H9 (cell line): Measurements from ENCODE around the gene SCN8A. TPM values are rescaled to one million over a fixed set of nuclear protein-coding genes. Genes with fewer than 3 reads are reported as not detected.
A peak's percentile ranks its signal among the peaks of the same experiment; 100 is the strongest.

Source experiments
- DNase-seq: peaks from one replicate; pipeline ENCODE4 v3.0.0-alpha.2; 2017
- H2AFZ ChIP-seq: one replicate; pipeline ENCODE4 v1.6.1; 2013; ENCODE audit warnings: mild to moderate bottlenecking, low read length, control low read depth, moderate library complexity
- H2AK5ac ChIP-seq: 2 replicates; pipeline ENCODE4 v1.6.1; 2013; ENCODE audit warnings: low read length, control low read depth, mixed read lengths; ENCODE audit not compliant: insufficient read length
- H2BK120ac ChIP-seq: one replicate; pipeline ENCODE4 v1.6.1; 2013; ENCODE audit warnings: low read depth, mild to moderate bottlenecking, low read length, control low read depth, inconsistent platforms; ENCODE audit not compliant: poor library complexity, severe bottlenecking
- H2BK12ac ChIP-seq: 2 replicates; pipeline ENCODE4 v1.6.1; 2013; ENCODE audit warnings: low read length, control low read depth, mixed read lengths, low read depth; ENCODE audit not compliant: insufficient read length
- H2BK15ac ChIP-seq: 2 replicates; pipeline ENCODE4 v1.6.1; 2013; ENCODE audit warnings: low read depth, low read length, control low read depth
- H2BK20ac ChIP-seq: one replicate; pipeline ENCODE4 v1.6.1; 2013; ENCODE audit warnings: low read depth, mild to moderate bottlenecking, low read length, control low read depth, inconsistent platforms; ENCODE audit not compliant: poor library complexity, severe bottlenecking
- H2BK5ac ChIP-seq: 2 replicates; pipeline ENCODE4 v1.6.1; 2013; ENCODE audit warnings: low read length, control low read depth, mixed read lengths; ENCODE audit not compliant: insufficient read length
- H3K14ac ChIP-seq: 2 replicates; pipeline ENCODE4 v1.6.1; 2013; ENCODE audit warnings: low read length, control low read depth; ENCODE audit not compliant: insufficient read depth
- H3K18ac ChIP-seq: 2 replicates; pipeline ENCODE4 v1.6.1; 2013; ENCODE audit warnings: low read depth, mild to moderate bottlenecking, mixed read lengths, low read length, control low read depth; ENCODE audit not compliant: insufficient read length
- H3K23ac ChIP-seq: 2 replicates; pipeline ENCODE4 v1.6.1; 2013; ENCODE audit warnings: low read length, control low read depth, mixed read lengths, low read depth; ENCODE audit not compliant: insufficient read length
- H3K23me2 ChIP-seq: 2 replicates; pipeline ENCODE4 v1.6.1; 2013; ENCODE audit warnings: low read depth, mild to moderate bottlenecking, mixed read lengths, low read length, control low read depth; ENCODE audit not compliant: insufficient read length, poor library complexity, severe bottlenecking
- H3K27ac ChIP-seq: 2 replicates; pipeline ENCODE4 v1.5.1; 2013; ENCODE audit warnings: low read length, control low read depth, mixed read lengths, low read depth; ENCODE audit not compliant: insufficient read length
- H3K27me3 ChIP-seq: 2 replicates; pipeline ENCODE4 v1.6.1; 2013; ENCODE audit warnings: low read length, control low read depth, inconsistent platforms; ENCODE audit not compliant: insufficient read depth
- H3K4ac ChIP-seq: 2 replicates; pipeline ENCODE4 v1.6.1; 2013; ENCODE audit warnings: low read depth, mild to moderate bottlenecking, control low read depth, inconsistent platforms, low read length, moderate library complexity
- H3K4me1 ChIP-seq: 2 replicates; pipeline ENCODE4 v1.6.1; 2013; ENCODE audit warnings: low read length, control low read depth, inconsistent platforms; ENCODE audit not compliant: insufficient read depth
- H3K4me2 ChIP-seq: 2 replicates; pipeline ENCODE4 v1.6.1; 2013; ENCODE audit warnings: low read length, control low read depth, mixed read lengths; ENCODE audit not compliant: insufficient read length, insufficient read depth
- H3K56ac ChIP-seq: 2 replicates; pipeline ENCODE4 v1.6.1; 2013; ENCODE audit warnings: low read depth, mild to moderate bottlenecking, mixed read lengths, low read length, control low read depth; ENCODE audit not compliant: insufficient read length
- H3K79me1 ChIP-seq: 2 replicates; pipeline ENCODE4 v1.6.1; 2013; ENCODE audit warnings: low read depth, mild to moderate bottlenecking, moderate library complexity, low read length, control low read depth, inconsistent platforms; ENCODE audit not compliant: insufficient read depth, poor library complexity, severe bottlenecking
- H3K79me2 ChIP-seq: 2 replicates; pipeline ENCODE4 v1.6.1; 2013; ENCODE audit warnings: low read length, control low read depth, inconsistent platforms; ENCODE audit not compliant: insufficient read depth
- H3K9ac ChIP-seq: 2 replicates; pipeline ENCODE4 v1.6.1; 2013; ENCODE audit warnings: low read length, control low read depth, mixed read lengths; ENCODE audit not compliant: insufficient read length; ENCODE audit errors: extremely low read depth
- H3K9me3 ChIP-seq: one replicate; pipeline ENCODE4 v1.6.1; 2013; ENCODE audit warnings: low read depth, low read length, inconsistent platforms; ENCODE audit not compliant: control insufficient read depth
- H3T11ph ChIP-seq: one replicate; pipeline ENCODE4 v1.6.1; 2013; ENCODE audit warnings: mild to moderate bottlenecking, low read length, control low read depth, inconsistent platforms
- H4K20me1 ChIP-seq: one replicate; pipeline ENCODE4 v1.6.1; 2013; ENCODE audit not compliant: control insufficient read depth, insufficient read length, insufficient read depth
- H4K5ac ChIP-seq: 2 replicates; pipeline ENCODE4 v1.6.1; 2013; ENCODE audit warnings: low read depth, mild to moderate bottlenecking, mixed read lengths, low read length, control low read depth; ENCODE audit not compliant: insufficient read length
- H4K8ac ChIP-seq: replicated peaks from 2 replicates; pipeline ENCODE4 v1.6.1; 2013; ENCODE audit warnings: low read length, control low read depth, mixed read lengths, low read depth; ENCODE audit not compliant: insufficient read length
- H4K91ac ChIP-seq: 2 replicates; pipeline ENCODE4 v1.6.1; 2013; ENCODE audit warnings: low read depth, mild to moderate bottlenecking, moderate library complexity, mixed read lengths, low read length, control low read depth; ENCODE audit not compliant: insufficient read length
- H3K27ac Mint-ChIP-seq, 3 experiments: 2 replicates in 2 of 3; 3 replicates in 1 of 3; pipeline ENCODE4 v1.8.0; 2020 to 2021; ENCODE audit warnings: mixed read lengths in 3 of 3, mild to moderate bottlenecking in 1 of 3, moderate library complexity in 1 of 3
- H3K27me3 Mint-ChIP-seq: 2 replicates; pipeline ENCODE4 v1.8.0; 2021; ENCODE audit warnings: low read depth, mild to moderate bottlenecking, moderate library complexity, mixed read lengths
- H3K36me3 Mint-ChIP-seq, 3 experiments: 2 replicates in 2 of 3; 3 replicates in 1 of 3; pipeline ENCODE4 v1.8.0; 2020 to 2021; ENCODE audit warnings: low read depth in 3 of 3, mixed read lengths in 3 of 3; ENCODE audit not compliant: insufficient read depth in 1 of 3
- H3K4me1 Mint-ChIP-seq, 2 experiments: 2 replicates each; pipeline ENCODE4 v1.8.0; 2020; ENCODE audit warnings: mixed read lengths in 2 of 2
- H3K4me3 Mint-ChIP-seq, 2 experiments: 2 replicates in 1 of 2; 3 replicates in 1 of 2; pipeline ENCODE4 v1.8.0; 2020 to 2021; ENCODE audit warnings: mild to moderate bottlenecking in 2 of 2, mixed read lengths in 2 of 2, moderate library complexity in 1 of 2
- H3K9me3 Mint-ChIP-seq, 2 experiments: 2 replicates in 1 of 2; 3 replicates in 1 of 2; pipeline ENCODE4 v1.8.0; 2020; ENCODE audit warnings: mild to moderate bottlenecking in 2 of 2, mixed read lengths in 2 of 2, moderate library complexity in 1 of 2
- WGBS: extraction: QIAGEN DNeasy Blood & Tissue Kit; methylation state at CpG from one replicate; pipeline ENCODE4 v1.1.7; 2013; ENCODE audit warnings: missing lambda C conversion rate, low lambda C conversion rate, mixed read lengths; ENCODE audit not compliant: insufficient read length; ENCODE audit errors: extremely low coverage; 5-methylcytosine and 5-hydroxymethylcytosine counted together
- total RNA-seq: library from RNA; stranded (reverse); gene quantifications from 2 replicates; pipeline ENCODE4 v1.2.1, GENCODE V29; 2021
- TF ChIP-seq, protein P1 (sequence below): fragments of 200-600 bp; sonication (generic); conservative IDR thresholded peaks from 3 replicates; pipeline ENCODE4 v1.8.0; 2021; ENCODE audit warnings: antibody characterized with exemption, mild to moderate bottlenecking

SCN8A gene
- total RNA-seq, 1 experiment from 2014 or later: 15.2 TPM

DNA sequence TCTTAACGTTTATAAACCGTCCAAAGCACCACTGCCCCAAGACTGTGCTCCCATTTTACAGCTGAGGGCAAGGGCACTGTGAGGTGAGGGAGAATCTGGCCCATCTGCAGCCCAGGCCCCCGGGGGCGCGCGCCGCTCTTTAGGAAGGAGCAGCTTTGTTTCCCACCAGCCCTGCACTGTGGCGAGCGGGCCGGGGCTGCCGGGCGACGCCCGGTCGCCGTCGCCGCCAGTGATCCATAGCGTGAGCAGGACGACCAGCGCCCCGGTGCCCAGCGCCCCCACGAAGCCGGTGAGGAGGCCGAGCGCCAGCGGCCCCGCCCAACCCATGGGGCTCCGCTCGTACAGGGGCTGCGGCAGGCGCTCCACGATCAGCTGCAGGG is 222.9 kb downstream of the SCN8A start:
- Mint-ChIP-seq H3K4me3 (peak overlapping the region; percentile 50 to 77), H3K4me1 (peaks cover 25 to 53% of the 10 kb centered on the region in 2 experiments), H3K27me3 (peaks cover 47% of the 10 kb centered on the region), H3K36me3 (peaks cover 0 to 4% (median 0%) of the 10 kb centered on the region in 3 experiments; a peak in 2 of 7 replicates), H3K27ac (peak overlapping the region in 1 of 3 experiments; percentile 56; a peak in 1 of 7 replicates), H3K9me3 (no peaks in the 10 kb centered on the region)
- Histone ChIP-seq H3K79me2 (no peaks in the 10 kb centered on the region), H2AK5ac (no peak overlapping the region), H2BK20ac (no peak overlapping the region), H3K27me3 (peaks cover 4% of the 10 kb centered on the region; the same call in 1 of the 2 replicates), H4K8ac (no peak overlapping the region), H2BK5ac (no peak overlapping the region), H3K9me3 (no peaks in the 10 kb centered on the region), H3K14ac (no peak overlapping the region), H3K56ac (no peak overlapping the region), H3K18ac (no peak overlapping the region), H3T11ph (no peak overlapping the region), H4K91ac (no peak overlapping the region), H2AFZ (no peak overlapping the region), H3K9ac (no peak overlapping the region), H2BK120ac (no peak overlapping the region), H4K20me1 (no peaks in the 10 kb centered on the region), H3K79me1 (no peaks in the 10 kb centered on the region), H4K5ac (no peak overlapping the region), H3K23ac (no peak overlapping the region), H3K27ac (no peak overlapping the region), H2BK12ac (no peak overlapping the region), H3K23me2 (peaks cover 4% of the 10 kb centered on the region), H3K4ac (no peak overlapping the region), H2BK15ac (no peak overlapping the region), H3K4me2 (peak overlapping the region; percentile 22), H3K4me1 (no peaks in the 10 kb centered on the region)
- DNase-seq: no peak
- TF ChIP-seq, protein P1, sequence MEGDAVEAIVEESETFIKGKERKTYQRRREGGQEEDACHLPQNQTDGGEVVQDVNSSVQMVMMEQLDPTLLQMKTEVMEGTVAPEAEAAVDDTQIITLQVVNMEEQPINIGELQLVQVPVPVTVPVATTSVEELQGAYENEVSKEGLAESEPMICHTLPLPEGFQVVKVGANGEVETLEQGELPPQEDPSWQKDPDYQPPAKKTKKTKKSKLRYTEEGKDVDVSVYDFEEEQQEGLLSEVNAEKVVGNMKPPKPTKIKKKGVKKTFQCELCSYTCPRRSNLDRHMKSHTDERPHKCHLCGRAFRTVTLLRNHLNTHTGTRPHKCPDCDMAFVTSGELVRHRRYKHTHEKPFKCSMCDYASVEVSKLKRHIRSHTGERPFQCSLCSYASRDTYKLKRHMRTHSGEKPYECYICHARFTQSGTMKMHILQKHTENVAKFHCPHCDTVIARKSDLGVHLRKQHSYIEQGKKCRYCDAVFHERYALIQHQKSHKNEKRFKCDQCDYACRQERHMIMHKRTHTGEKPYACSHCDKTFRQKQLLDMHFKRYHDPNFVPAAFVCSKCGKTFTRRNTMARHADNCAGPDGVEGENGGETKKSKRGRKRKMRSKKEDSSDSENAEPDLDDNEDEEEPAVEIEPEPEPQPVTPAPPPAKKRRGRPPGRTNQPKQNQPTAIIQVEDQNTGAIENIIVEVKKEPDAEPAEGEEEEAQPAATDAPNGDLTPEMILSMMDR: no peak
- no CpG with 5 or more reads among the region's 34 CpGs for WGBS
